B cell (primary cell): ENCODE data around the gene NTN5.

Source experiments
- EZH2 ChIP-seq: IDR thresholded peaks from 2 replicates; pipeline ENCODE4 v1.6.1; 2012; ENCODE audit warnings: borderline replicate concordance, low read depth, mild to moderate bottlenecking, moderate library complexity, low read length; ENCODE audit not compliant: insufficient read depth, poor library complexity, severe bottlenecking
- TF ChIP-seq, protein P1 (sequence below): fragments of 200-600 bp; IDR thresholded peaks from one replicate; pipeline ENCODE4 v1.8.0; 2022; ENCODE audit warnings: antibody characterized with exemption, mild to moderate bottlenecking

DNA sequence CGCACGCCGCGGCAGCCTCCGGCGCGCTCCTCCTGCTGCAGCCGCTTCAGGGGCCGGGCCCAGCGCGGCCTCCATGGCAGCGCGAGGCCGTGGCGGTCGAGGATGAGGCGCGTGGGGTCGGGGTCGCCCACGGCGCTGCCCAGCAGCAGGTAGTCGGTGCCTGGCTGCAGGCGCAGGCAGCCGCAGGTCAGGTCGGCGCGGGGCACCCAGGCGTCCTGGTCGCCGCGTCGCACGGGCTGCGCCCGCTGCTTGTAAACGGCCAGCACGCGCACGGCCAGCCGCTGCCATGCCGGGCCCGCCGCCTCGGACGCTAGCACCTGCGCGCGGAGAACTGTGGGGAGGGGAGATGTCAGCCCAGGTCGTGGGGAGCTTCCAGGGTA lies 11.1 kb downstream of the NTN5 start:
- TF ChIP-seq, protein P1, sequence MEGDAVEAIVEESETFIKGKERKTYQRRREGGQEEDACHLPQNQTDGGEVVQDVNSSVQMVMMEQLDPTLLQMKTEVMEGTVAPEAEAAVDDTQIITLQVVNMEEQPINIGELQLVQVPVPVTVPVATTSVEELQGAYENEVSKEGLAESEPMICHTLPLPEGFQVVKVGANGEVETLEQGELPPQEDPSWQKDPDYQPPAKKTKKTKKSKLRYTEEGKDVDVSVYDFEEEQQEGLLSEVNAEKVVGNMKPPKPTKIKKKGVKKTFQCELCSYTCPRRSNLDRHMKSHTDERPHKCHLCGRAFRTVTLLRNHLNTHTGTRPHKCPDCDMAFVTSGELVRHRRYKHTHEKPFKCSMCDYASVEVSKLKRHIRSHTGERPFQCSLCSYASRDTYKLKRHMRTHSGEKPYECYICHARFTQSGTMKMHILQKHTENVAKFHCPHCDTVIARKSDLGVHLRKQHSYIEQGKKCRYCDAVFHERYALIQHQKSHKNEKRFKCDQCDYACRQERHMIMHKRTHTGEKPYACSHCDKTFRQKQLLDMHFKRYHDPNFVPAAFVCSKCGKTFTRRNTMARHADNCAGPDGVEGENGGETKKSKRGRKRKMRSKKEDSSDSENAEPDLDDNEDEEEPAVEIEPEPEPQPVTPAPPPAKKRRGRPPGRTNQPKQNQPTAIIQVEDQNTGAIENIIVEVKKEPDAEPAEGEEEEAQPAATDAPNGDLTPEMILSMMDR: no peak
- no peak for TF ChIP-seq EZH2
